Activated naive CD4-positive, alpha-beta T cell treated with anti-CD3 and anti-CD28 coated beads, Interleukin-2, amount 10 ng/mL, durations not matched to agents 7 days and 5 days (primary cell): Measurements from ENCODE around the gene ANKS4B.
"Not testable (repeated sequence)": the region's sequence is repeated elsewhere in the genome, so short reads cannot be mapped to it uniquely, and the experiment has no call there.

Experiments used
- CTCF ChIA-PET: fragments of 350-600 bp; sonication (Branson Sonifier 250); formaldehyde crosslinking; loops from one replicate; lab custom pipeline; 2021; ENCODE audit warnings: antibody characterized with exemption; lab: Charles Lee
- DNase-seq: peaks from one replicate; pipeline ENCODE4 v3.0.0-alpha.2; 2020
- H3K27ac Mint-ChIP-seq: one replicate; pipeline ENCODE4 v1.8.0; 2021; ENCODE audit warnings: mild to moderate bottlenecking, moderate library complexity, mixed read lengths
- H3K27me3 Mint-ChIP-seq: one replicate; pipeline ENCODE4 v1.8.0; 2021; ENCODE audit warnings: mild to moderate bottlenecking, mixed read lengths
- H3K36me3 Mint-ChIP-seq: one replicate; pipeline ENCODE4 v1.8.0; 2021; ENCODE audit warnings: mixed read lengths
- H3K4me1 Mint-ChIP-seq: one replicate; pipeline ENCODE4 v1.8.0; 2021; ENCODE audit warnings: mixed read lengths
- H3K4me3 Mint-ChIP-seq: one replicate; pipeline ENCODE4 v1.8.0; 2021; ENCODE audit warnings: mild to moderate bottlenecking, moderate library complexity, mixed read lengths
- H3K9me3 Mint-ChIP-seq: one replicate; pipeline ENCODE4 v1.8.0; 2021; ENCODE audit warnings: mixed read lengths

ANKS4B gene

GRCh38 chr16:21233521-21234150 lies at the start of gene ANKS4B:
ANKS4B (plus strand) TSS chr16:21233699; CDS start chr16:21233738, 39 bp downstream.
- Mint-ChIP-seq H3K36me3 (no peaks in the 10 kb centered on the region), H3K9me3 (no peaks in the 10 kb centered on the region), H3K27ac (no peak within 1 kb of the TSS), H3K4me1 (no peaks in the 10 kb centered on the region), H3K4me3 (no peak within 1 kb of the TSS), H3K27me3 (peaks cover 32% of the 10 kb centered on the region)
- DNase-seq = no peak
- CTCF ChIA-PET = interaction anchor here (0.6 kb wide), 1 partner anchor 1452 kb away, joined by 3 read pairs; no protein-coding TSS in a partner anchor

GRCh38 chr16:21183995-21184394 lies 49.5 kb upstream of the ANKS4B start:
- DNase-seq = no peak
- Mint-ChIP-seq H3K9me3 (no peaks in the 10 kb centered on the region), H3K27me3 (peaks cover 5% of the 10 kb centered on the region), H3K36me3 (peaks cover 16% of the 10 kb centered on the region), H3K4me3 (no peak overlapping the region), H3K4me1 (peaks cover 5% of the 10 kb centered on the region), H3K27ac (no peak overlapping the region)
- CTCF ChIA-PET = no interaction called here

- Mint-ChIP-seq H3K36me3 (peaks cover 15% of the 10 kb centered on the region), H3K27ac (no peak overlapping the region), H3K9me3 (no peaks in the 10 kb centered on the region), H3K27me3 (peaks cover 5% of the 10 kb centered on the region), H3K4me3 (no peak overlapping the region), H3K4me1 (peaks cover 5% of the 10 kb centered on the region)
- CTCF ChIA-PET = no interaction called here
- DNase-seq = no peak
These were observed 48.7 kb upstream of the ANKS4B start for GRCh38 chr16:21184834-21185233.

- Mint-ChIP-seq H3K27me3 (peaks cover 5% of the 10 kb centered on the region), H3K4me3 (no peak overlapping the region), H3K36me3 (peaks cover 12% of the 10 kb centered on the region), H3K4me1 (peaks cover 5% of the 10 kb centered on the region), H3K9me3 (no peaks in the 10 kb centered on the region), H3K27ac (no peak overlapping the region)
- CTCF ChIA-PET = interaction anchor here (0.7 to 2.0 kb wide), 4 partner anchors 115 to 1136 kb away, joined by 3 to 8 read pairs (median 4); no protein-coding TSS in a partner anchor
- DNase-seq = no peak
These were observed 47.7 kb upstream of the ANKS4B start for GRCh38 chr16:21185659-21186325.

GRCh38 chr16:21186326-21186691 lies 47.2 kb upstream of the ANKS4B start:
- H3K4me3 Mint-ChIP-seq = no peak overlapping the region
- H3K4me1 Mint-ChIP-seq = peaks cover 5% of the 10 kb centered on the region
- H3K27ac Mint-ChIP-seq = no peak overlapping the region
- DNase-seq = no peak
- CTCF ChIA-PET = interaction anchor here (0.7 to 2.0 kb wide), 4 partner anchors 114 to 1135 kb away, joined by 3 to 8 read pairs (median 4); no protein-coding TSS in a partner anchor
- H3K36me3 Mint-ChIP-seq = peaks cover 7% of the 10 kb centered on the region
- peaks cover 5% of the 10 kb centered on the region for H3K27me3 Mint-ChIP-seq
- H3K9me3 Mint-ChIP-seq = no peaks in the 10 kb centered on the region

GRCh38 chr16:21189311-21189710 lies 44.2 kb upstream of the ANKS4B start:
- no peaks in the 10 kb centered on the region for H3K9me3 Mint-ChIP-seq

GRCh38 chr16:21190013-21190412 lies 43.5 kb upstream of the ANKS4B start:
- Mint-ChIP-seq H3K4me3 (no peak overlapping the region), H3K4me1 (peaks cover 5% of the 10 kb centered on the region), H3K36me3 (no peaks in the 10 kb centered on the region), H3K27me3 (peaks cover 8% of the 10 kb centered on the region), H3K27ac (no peak overlapping the region), H3K9me3 (no peaks in the 10 kb centered on the region)
- CTCF ChIA-PET = interaction anchor here (0.7 to 2.6 kb wide), 4 partner anchors 112 to 1128 kb away, joined by 3 to 23 read pairs (median 7); no protein-coding TSS in a partner anchor
- DNase-seq = no peak

More at GRCh38 chr16:21189311-21189710, 44.2 kb upstream of the ANKS4B start:
- Mint-ChIP-seq H3K27me3 (peaks cover 5% of the 10 kb centered on the region), H3K36me3 (no peaks in the 10 kb centered on the region), H3K4me3 (no peak overlapping the region), H3K27ac (no peak overlapping the region), H3K4me1 (peaks cover 5% of the 10 kb centered on the region)
- DNase-seq = no peak
- CTCF ChIA-PET = interaction anchor here (0.7 to 2.6 kb wide), 12 partner anchors 10 to 1148 kb away, joined by 3 to 23 read pairs (median 4); partner anchors contain the start of gene CRYM

- CTCF ChIA-PET = no interaction called here
- H3K27me3 Mint-ChIP-seq = peaks cover 12% of the 10 kb centered on the region
- H3K27ac Mint-ChIP-seq = no peak overlapping the region
- H3K36me3 Mint-ChIP-seq = no peaks in the 10 kb centered on the region
- DNase-seq = no peak
- peaks cover 5% of the 10 kb centered on the region for H3K4me1 Mint-ChIP-seq
- H3K4me3 Mint-ChIP-seq = no peak overlapping the region
- H3K9me3 Mint-ChIP-seq = no peaks in the 10 kb centered on the region
These were observed 42.9 kb upstream of the ANKS4B start for GRCh38 chr16:21190599-21190998.

- Mint-ChIP-seq H3K9me3 (no peaks in the 10 kb centered on the region), H3K4me1 (peaks cover 5% of the 10 kb centered on the region), H3K27me3 (peaks cover 19% of the 10 kb centered on the region), H3K27ac (no peak overlapping the region), H3K36me3 (no peaks in the 10 kb centered on the region), H3K4me3 (no peak overlapping the region)
- CTCF ChIA-PET = no interaction called here
- no peak for DNase-seq
These were observed 40.5 kb upstream of the ANKS4B start for GRCh38 chr16:21192991-21193390.

- no peaks in the 10 kb centered on the region for H3K36me3 Mint-ChIP-seq
- H3K27ac Mint-ChIP-seq = no peak overlapping the region
- DNase-seq = no peak
- CTCF ChIA-PET = no interaction called here
- H3K4me3 Mint-ChIP-seq = no peak overlapping the region
- H3K27me3 Mint-ChIP-seq = peaks cover 22% of the 10 kb centered on the region
- H3K9me3 Mint-ChIP-seq = no peaks in the 10 kb centered on the region
- H3K4me1 Mint-ChIP-seq = no peaks in the 10 kb centered on the region
These were observed 38.7 kb upstream of the ANKS4B start for GRCh38 chr16:21194771-21195301.

GRCh38 chr16:21195330-21195729 lies 38.2 kb upstream of the ANKS4B start:
- H3K36me3 Mint-ChIP-seq, CTCF ChIA-PET, H3K9me3 Mint-ChIP-seq, H3K4me1 Mint-ChIP-seq, H3K27ac Mint-ChIP-seq, H3K4me3 Mint-ChIP-seq, DNase-seq: not testable (repeated sequence)
- H3K27me3 Mint-ChIP-seq = peaks cover 22% of the 10 kb centered on the region

GRCh38 chr16:21197112-21197511 lies 36.4 kb upstream of the ANKS4B start:
- no peaks in the 10 kb centered on the region for H3K4me1 Mint-ChIP-seq
- no peak for DNase-seq
- CTCF ChIA-PET = interaction anchor here (1.0 kb wide), 1 partner anchor 1121 kb away, joined by 3 read pairs; no protein-coding TSS in a partner anchor
- no peaks in the 10 kb centered on the region for H3K9me3 Mint-ChIP-seq
- no peak overlapping the region for H3K4me3 Mint-ChIP-seq
- H3K27me3 Mint-ChIP-seq = peaks cover 30% of the 10 kb centered on the region
- no peaks in the 10 kb centered on the region for H3K36me3 Mint-ChIP-seq
- H3K27ac Mint-ChIP-seq = no peak overlapping the region

GRCh38 chr16:21197621-21198020 lies 35.9 kb upstream of the ANKS4B start:
- Mint-ChIP-seq H3K27ac (no peak overlapping the region), H3K9me3 (no peaks in the 10 kb centered on the region), H3K4me1 (no peaks in the 10 kb centered on the region), H3K27me3 (peaks cover 30% of the 10 kb centered on the region), H3K36me3 (no peaks in the 10 kb centered on the region), H3K4me3 (no peak overlapping the region)
- CTCF ChIA-PET = no interaction called here
- DNase-seq = no peak

GRCh38 chr16:21199607-21200218 lies 33.8 kb upstream of the ANKS4B start:
- Mint-ChIP-seq H3K9me3 (no peaks in the 10 kb centered on the region), H3K4me1 (no peaks in the 10 kb centered on the region), H3K27me3 (peaks cover 30% of the 10 kb centered on the region), H3K36me3 (no peaks in the 10 kb centered on the region), H3K4me3 (no peak overlapping the region), H3K27ac (no peak overlapping the region)
- CTCF ChIA-PET = interaction anchor here (1.5 kb wide), 1 partner anchor 11 kb away, joined by 4 read pairs; no protein-coding TSS in a partner anchor
- no peak for DNase-seq
